A549 (cell line): ENCODE data around the gene MTSS2. TPM values are rescaled to one million over a fixed set of nuclear protein-coding genes. Genes with fewer than 3 reads are reported as not detected.

Experiments used
- ATAC-seq, 2 experiments: fragments of 200-7000 bp in 1 of 2; fragments of >200 bp in 1 of 2; cut with Nextera tagmentation in 1 of 2; cut with Tn5 transposase in 1 of 2; 3 replicates each; pipeline versions ENCODE4 v1.8.0 to v1.9.1; 2018 to 2020; ENCODE audit warnings: mild to moderate bottlenecking in 1 of 2, moderate library complexity in 1 of 2
- CTCF ChIA-PET: fragments of 300-600 bp; sonication (Branson Sonifier 250); formaldehyde crosslinking; extraction: SDS; loops from one replicate; lab custom pipeline; 2021; ENCODE audit warnings: antibody characterized with exemption, inconsistent platforms; lab: Yijun Ruan, JAX
- POLR2A ChIA-PET: fragments of 350-600 bp; formaldehyde crosslinking; extraction: SDS; loops from one replicate; lab custom pipeline; 2021; ENCODE audit warnings: antibody characterized with exemption, inconsistent platforms; lab: Yijun Ruan, JAX
- DNase-seq, 2 experiments: peaks; one replicate each; pipeline versions ENCODE4 v3.0.0 to v3.0.0-alpha.2; 2011 to 2016; ENCODE audit warnings: low read depth in 1 of 2, low spot score in 1 of 2
- FAIRE-seq: peaks from 2 replicates; lab custom pipeline; 2011; peaks lifted over from hg19 to GRCh38; lab: Jason Lieb, UNC
- H3K27ac ChIP-seq, 2 experiments: fragments of >200 bp; sonication (Bioruptor Twin); formaldehyde crosslinking; 3 replicates each; pipeline ENCODE4 v1.5.1; 2016 to 2017
- H3K4me1 ChIP-seq: fragments of >200 bp; sonication (Bioruptor Twin); formaldehyde crosslinking; 3 replicates; pipeline ENCODE4 v1.6.1; 2016
- H3K4me2 ChIP-seq: fragments of >200 bp; sonication (Bioruptor Twin); formaldehyde crosslinking; 3 replicates; pipeline ENCODE4 v1.6.1; 2016
- H3K4me3 ChIP-seq: fragments of >200 bp; sonication (Bioruptor Twin); formaldehyde crosslinking; 3 replicates; pipeline ENCODE4 v1.5.1; 2016
- H3K9me3 ChIP-seq: fragments of >200 bp; sonication (Bioruptor Twin); formaldehyde crosslinking; 3 replicates; pipeline ENCODE4 v1.6.1; 2016
- ATOH8 ChIP-seq: fragments of 250-450 bp; sonication (Bioruptor Pico); IDR thresholded peaks from 2 replicates; pipeline ENCODE4 v1.5.0; 2020; ENCODE audit warnings: low read depth, mild to moderate bottlenecking, moderate library complexity
- CBX2 ChIP-seq: fragments of 200-600 bp; sonication (generic); IDR thresholded peaks from 2 replicates; pipeline ENCODE4 v1.6.1; 2016; ENCODE audit warnings: low read depth, mild to moderate bottlenecking, borderline replicate concordance
- CEBPB ChIP-seq, 2 experiments: fragments of >200 bp in 1 of 2; sonication (Bioruptor Twin) in 1 of 2; formaldehyde crosslinking in 1 of 2; IDR thresholded peaks; 2 replicates each; pipeline ENCODE4 v1.6.1; 2012 to 2016
- E2F6 ChIP-seq: IDR thresholded peaks from 2 replicates; pipeline ENCODE4 v1.6.1; 2012; ENCODE audit warnings: low read depth, borderline replicate concordance
- JUN ChIP-seq, 2 experiments: fragments of >200 bp; sonication (Bioruptor Twin); formaldehyde crosslinking; IDR thresholded peaks; 2 replicates in 1 of 2; 3 replicates in 1 of 2; pipeline ENCODE4 v1.6.1; 2016 to 2017
- JUNB ChIP-seq: fragments of >200 bp; sonication (Bioruptor Twin); formaldehyde crosslinking; IDR thresholded peaks from 2 replicates; pipeline ENCODE4 v1.6.1; 2016
- MAFK ChIP-seq: fragments of 450-650 bp; IDR thresholded peaks from 2 replicates; pipeline ENCODE4 v1.6.1; 2014; ENCODE audit not compliant: partially characterized antibody
- MAX ChIP-seq: IDR thresholded peaks from 2 replicates; pipeline ENCODE4 v1.6.1; 2012
- NFE2L2 ChIP-seq: fragments of 150-350 bp; conservative IDR thresholded peaks from 2 replicates; pipeline ENCODE4 v1.6.1; 2014; ENCODE audit warnings: low read length
- PHF8 ChIP-seq: fragments of 200-600 bp; sonication (generic); IDR thresholded peaks from 2 replicates; pipeline ENCODE4 v1.6.1; 2016; ENCODE audit warnings: low read depth, mild to moderate bottlenecking, antibody characterized with exemption, moderate library complexity, borderline replicate concordance
- RAD21 ChIP-seq, 2 experiments: fragments of >200 bp in 1 of 2; sonication (Bioruptor Twin) in 1 of 2; formaldehyde crosslinking in 1 of 2; IDR thresholded peaks in 1 of 2; conservative IDR thresholded peaks in 1 of 2; 2 replicates in 1 of 2; 3 replicates in 1 of 2; pipeline ENCODE4 v1.6.1; 2012 to 2018; ENCODE audit warnings: inconsistent platforms in 1 of 2
- RARB ChIP-seq: fragments of 250-450 bp; sonication (Bioruptor Pico); IDR thresholded peaks from 2 replicates; pipeline ENCODE4 v1.8.0; 2021; ENCODE audit warnings: mild to moderate bottlenecking, moderate library complexity
- ZSCAN20 ChIP-seq: fragments of 250-450 bp; sonication (Bioruptor Pico); IDR thresholded peaks from 2 replicates; pipeline ENCODE4 v1.8.0; 2022; ENCODE audit warnings: mild to moderate bottlenecking, moderate library complexity
- WGBS: methylation state at CpG from one replicate; pipeline ENCODE4 v1.1.6; 2017; ENCODE audit errors: missing lambda C conversion rate; 5-methylcytosine and 5-hydroxymethylcytosine counted together
- polyA plus RNA-seq, 4 experiments: library from polyadenylated mRNA; depleted of rRNA in 3 of 4; stranded (reverse); fragments of >200 nt; fragmentation: RNase III in 1 of 4; extraction: RNeasy Plus Mini Kit Qiagen cat#74134 plus additional on column Dnase treatment in 1 of 4; gene quantifications; 2 replicates in 3 of 4; 3 replicates in 1 of 4; pipeline ENCODE4 v1.2.3, GENCODE V29; 2011 to 2017

MTSS2 gene
- polyA plus RNA-seq, 2 of the 4 experiments (the other 2 are of a cell fraction): 13.1 to 27.1 TPM

GRCh38 chr16:70687102-70687511 is 1.3 kb upstream of the MTSS2 start:
- Histone ChIP-seq H3K27ac (peak overlapping the region; percentile 92 to 97; a peak in 5 of 6 replicates), H3K4me1 (peaks cover 84% of the 10 kb centered on the region), H3K4me2 (peak overlapping the region; percentile 97), H3K4me3 (no peak overlapping the region), H3K9me3 (no peaks in the 10 kb centered on the region)
- TF ChIP-seq CBX2: no peak
- 0 out of 2 replicates have a peak, but pooled peaks have one; percentile 30 for TF ChIP-seq MAX
- ChIA-PET CTCF (interaction anchor here (1.0 to 23.4 kb wide), 8 partner anchors 9 to 85 kb away, joined by 3 to 463 read pairs (median 6); no protein-coding TSS in a partner anchor), POLR2A (interaction anchor here (0.6 to 1.5 kb wide), 2 partner anchors 51 to 84 kb away, joined by 3 to 4 read pairs; no protein-coding TSS in a partner anchor)
- FAIRE-seq: no peak
- peak; percentile 2 to 7; a peak in 4 of 6 replicates for ATAC-seq
- 43% methylated on average over 5 of the region's 5 CpGs for WGBS
- no peak for DNase-seq

DNA sequence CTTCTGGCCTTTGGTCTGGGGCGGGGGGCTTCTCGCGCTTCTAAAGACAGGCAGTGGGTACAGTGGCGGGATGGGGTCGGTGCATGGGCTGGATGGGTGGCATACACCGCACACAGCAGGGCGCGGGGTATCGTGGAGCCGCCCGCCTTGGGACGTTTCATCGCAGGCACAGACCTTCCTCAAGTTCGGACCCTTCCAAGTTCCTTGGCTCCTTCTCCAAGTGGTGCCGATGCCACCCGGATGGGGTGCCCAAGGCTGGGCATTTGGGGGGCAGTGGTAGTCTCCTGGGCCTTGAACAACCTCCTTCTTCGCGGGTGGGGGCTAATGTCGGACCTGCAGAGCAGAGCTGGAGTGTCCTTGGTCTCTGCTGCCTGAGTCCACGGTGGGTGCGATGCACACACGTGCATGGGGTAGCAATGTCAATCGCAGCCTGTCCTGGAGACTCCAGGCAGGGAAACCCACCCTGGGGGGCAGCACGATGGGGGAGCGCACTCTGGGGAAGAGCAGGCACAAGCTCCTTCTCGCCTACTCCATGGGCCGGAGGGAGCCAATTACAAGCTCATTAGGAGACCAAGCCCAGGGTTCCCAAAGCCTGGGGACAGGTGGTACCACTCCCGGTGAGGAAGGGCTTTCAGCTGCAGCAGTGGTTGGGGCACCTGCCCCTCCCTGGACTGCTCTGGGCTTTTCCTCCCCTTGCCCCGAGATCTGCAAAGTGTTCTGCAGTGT is 686 bp upstream of the MTSS2 start:
- Histone ChIP-seq H3K27ac (peak overlapping the region; percentile 92 to 97), H3K4me3 (peak overlapping the region; percentile 84), H3K9me3 (no peaks in the 10 kb centered on the region), H3K4me2 (peak overlapping the region; percentile 97), H3K4me1 (peaks cover 84% of the 10 kb centered on the region)
- WGBS: 89% methylated on average over 25 of the region's 29 CpGs
- ATAC-seq (peak; percentile 9 to 10; a peak in 5 of 6 replicates), DNase-seq (no peak), FAIRE-seq (no peak)
- CTCF ChIA-PET: interaction anchor here (1.0 to 23.4 kb wide), 8 partner anchors 9 to 85 kb away, joined by 3 to 463 read pairs (median 6); no protein-coding TSS in a partner anchor
- POLR2A ChIA-PET: interaction anchor here (0.5 to 1.5 kb wide), 4 partner anchors 52 to 85 kb away, joined by 3 to 5 read pairs (median 4); no protein-coding TSS in a partner anchor
- TF ChIP-seq MAX (no peak), CEBPB (IDR thresholded peaks at IDR 0.05) (no peak), RAD21 (conservative IDR thresholded peaks at IDR 0.05 in 1 of 2, IDR thresholded peaks at IDR 0.05 in 1 of 2) (0 out of 5 replicates have a peak, but pooled peaks of 1 of the 2 experiments have one; percentile 6), NFE2L2 (no peak), E2F6 (no peak)

DNA sequence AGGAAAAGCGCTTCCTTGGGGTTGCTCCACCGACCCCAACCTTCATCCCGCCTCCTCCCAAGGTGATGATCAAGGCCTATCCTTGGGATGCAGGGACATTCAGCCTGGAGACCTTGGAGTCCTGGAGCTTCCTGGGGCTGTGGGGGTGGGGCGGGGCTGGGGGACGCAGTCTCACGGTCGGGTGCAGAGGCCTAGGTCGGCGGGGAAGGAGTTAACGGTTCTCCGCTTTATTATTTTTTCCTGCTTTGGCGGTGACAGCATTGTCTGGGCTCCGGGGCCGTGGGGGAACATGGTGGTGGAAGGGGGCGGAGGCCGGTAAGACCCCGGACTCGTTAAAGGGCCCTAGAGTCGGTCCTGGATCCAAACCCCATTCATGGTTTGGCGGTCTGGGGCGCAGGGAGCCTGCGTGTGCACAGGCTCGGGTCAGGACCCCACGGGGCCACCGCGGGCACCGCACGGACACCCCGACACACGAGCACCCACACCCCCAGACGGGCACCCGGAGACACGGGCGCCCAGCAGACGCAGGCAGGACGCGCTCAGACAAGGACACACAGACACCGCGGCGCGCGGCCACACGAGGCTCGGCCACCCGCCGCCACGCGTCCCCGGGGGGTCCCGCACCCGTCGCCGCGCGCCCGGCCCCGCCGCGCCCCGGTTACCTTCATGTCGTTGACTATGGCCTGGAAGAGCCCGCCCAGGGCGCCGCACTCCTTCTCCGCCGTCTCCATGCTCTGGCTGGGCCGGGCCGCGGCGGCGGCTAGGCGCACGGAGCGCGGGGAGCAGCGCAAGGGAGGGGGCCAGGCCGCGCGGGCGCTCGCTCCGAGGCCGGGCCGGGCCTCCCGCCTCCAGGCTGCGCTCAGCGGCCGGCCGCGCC is 554 bp downstream of the MTSS2 start:
- TF ChIP-seq RAD21 (conservative IDR thresholded peaks at IDR 0.05 in 1 of 2, IDR thresholded peaks at IDR 0.05 in 1 of 2) (no peak), MAX (peak; percentile 10; the same call in 1 of the 2 replicates), JUN (IDR thresholded peaks at IDR 0.05) (peak in 1 of 2 experiments; percentile 14; a peak in 1 of 5 replicates)
- Histone ChIP-seq H3K4me2 (peak overlapping the region; percentile 97), H3K27ac (peak overlapping the region; percentile 92 to 97), H3K4me3 (peak overlapping the region; percentile 84), H3K9me3 (no peaks in the 10 kb centered on the region), H3K4me1 (peaks cover 84% of the 10 kb centered on the region)
- WGBS: 2% methylated on average over 15 of the region's 90 CpGs
- ATAC-seq: peak; percentile 1 to 40; a peak in 4 of 6 replicates
- CTCF ChIA-PET: interaction anchor here (1.8 to 23.4 kb wide), 3 partner anchors 30 to 86 kb away, joined by 6 to 463 read pairs (median 88); no protein-coding TSS in a partner anchor
- POLR2A ChIA-PET: interaction anchor here (1.0 kb wide), 1 partner anchor 86 kb away, joined by 4 read pairs; no protein-coding TSS in a partner anchor
- no peak for FAIRE-seq
- no peak for DNase-seq

- Histone ChIP-seq H3K27ac (peak overlapping the region; percentile 92 to 97), H3K4me2 (peak overlapping the region; percentile 97), H3K4me3 (peak overlapping the region; percentile 84), H3K4me1 (peaks cover 79% of the 10 kb centered on the region), H3K9me3 (no peaks in the 10 kb centered on the region)
- POLR2A ChIA-PET: no interaction called here
- DNase-seq (no peak), ATAC-seq (no peak), FAIRE-seq (no peak)
- TF ChIP-seq ATOH8 (CRISPR knock-in tag) (no peak), E2F6 (no peak), CEBPB (IDR thresholded peaks at IDR 0.05) (no peak), JUNB (no peak), PHF8 (no peak), ZSCAN20 (CRISPR knock-in tag) (no peak), MAFK (peak; percentile 2), RARB (CRISPR knock-in tag) (no peak)
- 54% methylated on average over 10 of the region's 14 CpGs for WGBS
- CTCF ChIA-PET: interaction anchor here (1.8 to 23.4 kb wide), 3 partner anchors 31 to 87 kb away, joined by 6 to 463 read pairs (median 88); no protein-coding TSS in a partner anchor
Measured at GRCh38 chr16:70684146-70685060, 1.4 kb downstream of the MTSS2 start.
